GM12874 (cell line): ENCODE results near the gene MRPL2.

Experiments
- CTCF ChIP-seq: IDR thresholded peaks from 2 replicates; pipeline ENCODE4 v1.5.1; 2011; ENCODE audit warnings: low read depth, mild to moderate bottlenecking, control low read depth, low read length, moderate library complexity; ENCODE audit not compliant: insufficient read depth

The MRPL2 gene

GRCh38 chr6:43090559-43090956 lies 31.3 kb upstream of the MRPL2 start:
- no peak for TF ChIP-seq CTCF

- TF ChIP-seq CTCF = no peak
Measured at GRCh38 chr6:43089874-43090558, 30.8 kb upstream of the MRPL2 start.

DNA sequence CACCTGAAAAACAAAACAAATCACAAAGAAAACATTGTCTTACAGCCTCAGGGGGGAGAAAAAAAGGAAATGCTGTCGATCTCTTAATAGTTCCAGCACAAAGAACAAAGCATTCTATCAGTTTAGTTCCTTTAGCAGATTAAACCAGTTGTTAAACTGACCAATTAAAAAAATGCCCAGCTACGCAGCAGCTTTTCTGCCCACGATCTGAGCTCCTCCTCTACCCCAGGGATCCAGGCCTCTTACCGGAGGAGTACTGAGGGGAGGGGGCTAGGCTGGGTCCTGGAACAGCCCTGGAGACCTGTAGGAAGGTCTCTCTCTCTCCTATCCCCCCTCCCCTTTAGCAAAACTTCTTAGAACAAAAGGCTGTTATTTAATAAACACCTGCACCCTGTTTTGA lies 30.2 kb upstream of the MRPL2 start:
- TF ChIP-seq CTCF = no peak

- no peak for TF ChIP-seq CTCF
Measured at GRCh38 chr6:43088654-43089056, 29.4 kb upstream of the MRPL2 start.

DNA sequence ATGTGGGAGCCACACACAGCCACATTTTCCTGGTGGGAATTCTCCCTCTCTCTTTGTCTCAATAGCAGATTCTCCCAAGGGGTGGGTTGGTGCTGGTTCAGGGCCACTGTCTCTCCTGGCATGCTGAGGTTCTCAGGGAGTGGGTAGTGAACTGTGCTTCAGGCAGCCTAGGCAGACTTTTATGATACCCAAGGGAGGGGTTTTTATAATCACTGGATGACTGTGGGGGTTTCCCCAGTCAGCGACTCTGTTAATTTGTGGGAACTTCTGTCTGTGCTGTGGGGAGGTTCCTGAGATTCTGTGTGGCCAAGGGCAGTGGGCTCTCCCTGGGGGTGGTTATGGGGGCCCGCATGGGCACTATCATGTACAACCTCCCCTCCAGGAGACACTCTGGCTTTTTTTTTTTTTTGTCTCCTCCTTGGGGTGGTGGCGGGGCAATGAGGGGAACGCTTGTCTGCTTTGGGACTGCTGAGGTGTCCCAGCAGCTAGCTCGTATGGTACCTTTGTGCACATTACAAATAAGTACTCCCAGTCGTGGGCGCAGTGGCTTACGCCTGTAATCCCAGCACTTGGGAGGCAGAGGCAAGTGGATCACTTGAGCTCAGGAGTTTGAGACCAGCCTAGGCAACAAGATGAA lies 26.9 kb upstream of the MRPL2 start:
- TF ChIP-seq CTCF = no peak

DNA sequence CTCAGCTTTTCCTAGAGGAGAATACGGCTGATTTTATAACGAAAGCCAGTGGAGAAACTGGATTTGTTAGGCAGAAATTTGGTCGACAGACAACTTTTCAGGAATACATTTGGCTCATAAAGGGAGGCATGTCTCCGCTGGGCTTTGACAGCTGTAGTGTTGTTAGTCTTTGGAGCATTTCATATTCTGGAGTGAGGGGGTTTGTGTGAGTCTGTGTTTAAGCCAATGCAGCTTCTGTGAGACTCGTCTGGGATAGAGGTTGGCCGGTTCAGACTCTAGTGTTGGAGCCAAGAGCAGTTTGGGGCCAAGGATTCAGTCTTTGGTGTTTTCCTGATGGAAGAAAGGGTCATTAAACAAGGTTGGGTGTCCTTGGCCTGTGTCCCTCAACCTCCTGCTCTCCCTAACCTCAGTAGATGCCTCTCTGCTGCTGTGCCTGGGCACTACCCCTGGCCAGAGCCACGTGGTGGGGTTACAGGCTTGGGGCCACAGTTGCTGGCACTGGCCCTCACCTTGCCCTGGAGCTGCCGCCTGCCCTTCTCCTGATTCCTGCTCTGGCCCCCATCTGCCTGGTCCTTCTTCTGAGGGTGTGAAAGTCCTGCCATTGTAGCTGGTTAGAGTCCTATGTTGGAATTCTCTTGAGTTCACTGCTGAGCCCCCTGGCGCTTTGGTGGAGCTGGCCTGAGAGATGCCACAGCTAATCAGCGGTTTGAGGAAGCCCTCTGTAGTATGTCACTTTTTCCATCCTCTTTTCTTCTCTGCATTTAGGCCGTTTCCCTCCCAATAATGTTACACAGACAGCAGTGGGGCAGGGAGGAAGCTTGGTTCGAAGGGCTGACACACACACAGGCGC lies 23.8 kb upstream of the MRPL2 start:
- TF ChIP-seq CTCF = no peak

GRCh38 chr6:43081043-43081442 lies 21.8 kb upstream of the MRPL2 start:
- no peak for TF ChIP-seq CTCF
